Activated CD8-positive, alpha-beta memory T cell treated with anti-CD3 and anti-CD28 coated beads, Interleukin-2, amount 50 U/mL, for 48 hours (primary cell): Measurements from ENCODE around the gene RSF1.

Experiments used
- DNase-seq: peaks from one replicate; pipeline ENCODE4 v3.0.0-alpha.2; 2020

Gene RSF1

GRCh38 chr11:77749232-77749631, 71.3 kb downstream of the RSF1 start:
- no peak for DNase-seq

GRCh38 chr11:77748266-77748665, 72.3 kb downstream of the RSF1 start:
- DNase-seq: no peak

- DNase-seq: no peak
These were observed 73.0 kb downstream of the RSF1 start for GRCh38 chr11:77747381-77747969.

- DNase-seq: no peak
These were observed 84.0 kb downstream of the RSF1 start for GRCh38 chr11:77736473-77736872.

- DNase-seq: no peak
These were observed 85.6 kb downstream of the RSF1 start for GRCh38 chr11:77734890-77735289.

GRCh38 chr11:77732143-77732542, 88.4 kb downstream of the RSF1 start:
- no peak for DNase-seq

- no peak for DNase-seq
These were observed 89.7 kb downstream of the RSF1 start for GRCh38 chr11:77730789-77731188.

- DNase-seq: no peak
These were observed 91.5 kb downstream of the RSF1 start for GRCh38 chr11:77729063-77729462.

GRCh38 chr11:77728203-77728786, 92.2 kb downstream of the RSF1 start:
- no peak for DNase-seq

GRCh38 chr11:77726524-77726923, 94.0 kb downstream of the RSF1 start:
- no peak for DNase-seq

GRCh38 chr11:77725433-77725832, 95.1 kb downstream of the RSF1 start:
- DNase-seq: no peak

GRCh38 chr11:77724636-77725035, 95.9 kb downstream of the RSF1 start:
- no peak for DNase-seq

GRCh38 chr11:77723024-77723423, 97.5 kb downstream of the RSF1 start:
- DNase-seq: no peak

- no peak for DNase-seq
These were observed 110.2 kb downstream of the RSF1 start for GRCh38 chr11:77710358-77710757.

GRCh38 chr11:77705876-77706579, 114.5 kb downstream of the RSF1 start:
- no peak for DNase-seq

GRCh38 chr11:77705195-77705875, 115.2 kb downstream of the RSF1 start:
- DNase-seq: no peak

- DNase-seq: no peak
These were observed 116.5 kb downstream of the RSF1 start for GRCh38 chr11:77704029-77704428.

GRCh38 chr11:77699425-77699824, 121.1 kb downstream of the RSF1 start:
- no peak for DNase-seq

GRCh38 chr11:77698896-77699295, 121.6 kb downstream of the RSF1 start:
- no peak for DNase-seq

GRCh38 chr11:77697865-77698264, 122.7 kb downstream of the RSF1 start:
- no peak for DNase-seq

- DNase-seq: no peak
These were observed 125.1 kb downstream of the RSF1 start for GRCh38 chr11:77695417-77695816.

GRCh38 chr11:77690649-77691048, 129.9 kb downstream of the RSF1 start:
- DNase-seq: no peak

GRCh38 chr11:77687088-77687487, 133.4 kb downstream of the RSF1 start:
- DNase-seq: no peak

- DNase-seq: no peak
These were observed 143.4 kb downstream of the RSF1 start for GRCh38 chr11:77677138-77677537.
